Breast epithelium (tissue), 3 donors: Measurements from ENCODE around the gene SDC4.

Source experiments
- CTCF ChIP-seq, 3 donors: fragments of 450-650 bp; IDR thresholded peaks; one replicate each; pipeline ENCODE4 v1.5.1; 2016 to 2017; ENCODE audit warnings: antibody characterized with exemption in 3 of 3, mild to moderate bottlenecking in 3 of 3, moderate library complexity in 3 of 3
- POLR2A ChIP-seq: fragments of 450-650 bp; IDR thresholded peaks from one replicate; pipeline ENCODE4 v1.6.1; 2016; ENCODE audit warnings: antibody characterized with exemption, mild to moderate bottlenecking, moderate library complexity

GRCh38 chr20:45353746-45354145 is 5.5 kb upstream of the SDC4 start:
- TF ChIP-seq CTCF (IDR thresholded peaks at IDR 0.05) (no peak), POLR2A (no peak)
